Endothelial cell of umbilical vein (primary cell): ENCODE data around the gene PCNT. TPM values are rescaled to one million over a fixed set of nuclear protein-coding genes. Genes with fewer than 3 reads are reported as not detected.

ENCODE experiments used
- BruUV-seq: library from RNA; stranded (reverse); fragments of 400-500 nt; replicated peaks from 2 replicates; lab custom pipeline; 2021; lab: Mats Ljungman, UMichigan
- CTCF ChIA-PET: fragments of 300-600, 350-600 bp; sonication (Branson Sonifier 250); formaldehyde crosslinking; loops from one replicate; lab custom pipeline; 2021; ENCODE audit warnings: antibody characterized with exemption, inconsistent platforms; lab: Charles Lee
- POLR2A ChIA-PET: fragments of 300-600, 350-600 bp; sonication (Branson Sonifier 250); formaldehyde crosslinking; loops from one replicate; lab custom pipeline; 2021; ENCODE audit warnings: antibody characterized with exemption, inconsistent platforms; lab: Charles Lee
- DNase-seq: peaks from one replicate; pipeline ENCODE4 v3.0.0-alpha.2; 2011; ENCODE audit warnings: low read depth, low spot score
- FAIRE-seq: peaks from 2 replicates; lab custom pipeline; 2011; peaks lifted over from hg19 to GRCh38; lab: Jason Lieb, UNC
- H2AFZ ChIP-seq: 2 replicates; pipeline ENCODE4 v1.6.0; 2012; ENCODE audit warnings: low read depth, low read length, control low read depth, inconsistent platforms
- H3K27ac ChIP-seq: 2 replicates; pipeline ENCODE4 v1.5.1; 2011; ENCODE audit warnings: low read depth, mild to moderate bottlenecking, control low read depth, low read length, moderate library complexity; ENCODE audit not compliant: insufficient read depth
- H3K27me3 ChIP-seq, 2 experiments: 2 replicates each; pipeline versions ENCODE4 v1.6.0 to v1.6.1; 2011; ENCODE audit warnings: low read length in 2 of 2, mixed read lengths in 1 of 2; ENCODE audit not compliant: control insufficient read depth in 2 of 2, insufficient read depth in 2 of 2
- H3K36me3 ChIP-seq, 2 experiments: 2 replicates in 1 of 2; 3 replicates in 1 of 2; pipeline ENCODE4 v1.5.1; 2011; ENCODE audit warnings: low read length in 2 of 2, mild to moderate bottlenecking in 1 of 2, moderate library complexity in 1 of 2; ENCODE audit not compliant: control insufficient read depth in 2 of 2, insufficient read depth in 2 of 2; ENCODE audit errors: extremely low read depth in 1 of 2
- H3K4me1 ChIP-seq: 3 replicates; pipeline ENCODE4 v1.5.1; 2011; ENCODE audit warnings: mild to moderate bottlenecking, low read length; ENCODE audit not compliant: control insufficient read depth, insufficient read depth; ENCODE audit errors: extremely low read depth
- H3K4me2 ChIP-seq: 2 replicates; pipeline ENCODE4 v1.6.1; 2011; ENCODE audit warnings: low read length, control low read depth, mixed read lengths; ENCODE audit not compliant: insufficient read depth
- H3K4me3 ChIP-seq, 3 experiments: fragments of 200-600 bp in 1 of 3; sonication (generic), shearing (Covaris generic) in 1 of 3; replicated peaks in 1 of 3; 2 replicates each; pipeline ENCODE4 v1.5.1; 2011 to 2016; ENCODE audit warnings: control low read depth in 3 of 3, low read length in 3 of 3, mild to moderate bottlenecking in 2 of 3, inconsistent platforms in 1 of 3, low read depth in 1 of 3, moderate library complexity in 1 of 3; ENCODE audit not compliant: insufficient read depth in 1 of 3
- H3K79me2 ChIP-seq: 2 replicates; pipeline ENCODE4 v1.6.0; 2012; ENCODE audit warnings: low read length, inconsistent platforms; ENCODE audit not compliant: control insufficient read depth, insufficient read depth
- H3K9ac ChIP-seq: replicated peaks from 2 replicates; pipeline ENCODE3; 2011; ENCODE audit warnings: low read length, control low read depth; ENCODE audit not compliant: insufficient read depth; ENCODE audit errors: extremely low read depth
- H3K9me1 ChIP-seq: replicated peaks from 3 replicates; pipeline ENCODE4 v1.6.0; 2011; ENCODE audit warnings: mild to moderate bottlenecking, low read length; ENCODE audit not compliant: control insufficient read depth, insufficient read depth; ENCODE audit errors: extremely low read depth
- H3K9me3 ChIP-seq: replicated peaks from 2 replicates; pipeline ENCODE4 v1.5.1; 2012; ENCODE audit warnings: low read length, inconsistent platforms; ENCODE audit not compliant: control insufficient read depth, insufficient read depth
- H4K20me1 ChIP-seq: replicated peaks from 2 replicates; pipeline ENCODE3; 2011; ENCODE audit warnings: mild to moderate bottlenecking, low read length; ENCODE audit not compliant: control insufficient read depth, insufficient read depth; ENCODE audit errors: extremely low read depth
- EZH2 ChIP-seq: IDR thresholded peaks from 2 replicates; pipeline ENCODE4 v1.6.1; 2012; ENCODE audit warnings: borderline replicate concordance, low read depth, mild to moderate bottlenecking, moderate library complexity, low read length, inconsistent platforms; ENCODE audit not compliant: severe bottlenecking
- FOS ChIP-seq: IDR thresholded peaks from 2 replicates; pipeline ENCODE4 v1.6.1; 2011; ENCODE audit warnings: mild to moderate bottlenecking, low read length, moderate library complexity, borderline replicate concordance; ENCODE audit not compliant: insufficient read depth
- GATA2 ChIP-seq: IDR thresholded peaks from 2 replicates; pipeline ENCODE4 v1.7.0; 2011; ENCODE audit warnings: low read depth, mild to moderate bottlenecking, moderate library complexity, mixed read lengths, low read length; ENCODE audit not compliant: insufficient read length, insufficient read depth
- JUN ChIP-seq: IDR thresholded peaks from 2 replicates; pipeline ENCODE4 v1.6.1; 2011; ENCODE audit warnings: borderline replicate concordance, low read depth; ENCODE audit not compliant: insufficient read length, insufficient read depth
- MYC ChIP-seq: IDR thresholded peaks from one replicate; pipeline ENCODE4 v1.6.1; 2011; ENCODE audit warnings: mild to moderate bottlenecking, low read depth, low read length
- POLR2A ChIP-seq: IDR thresholded peaks from 2 replicates; pipeline ENCODE4 v1.6.1; 2012; ENCODE audit warnings: low read depth, mild to moderate bottlenecking, control low read depth, low read length
- POLR2AphosphoS5 ChIP-seq: IDR thresholded peaks from 2 replicates; pipeline ENCODE4 v1.6.1; 2012; ENCODE audit warnings: low read depth, mild to moderate bottlenecking, control low read depth, low read length, moderate library complexity; ENCODE audit not compliant: insufficient read depth
- dilution Hi-C: fragments of 300-500 bp; cut with MboI; formaldehyde crosslinking; loops from one replicate; pipeline ENCODE4 v1.15.0; 2019; ENCODE audit warnings: low sequenced_read_pairs; ENCODE audit not compliant: extremely low pct_ligation_motif_present
- intact Hi-C: fragments of 100-400 bp; cut with micrococcal nuclease; formaldehyde crosslinking; loops from one replicate; pipeline ENCODE4 v1.10.0; 2022
- polyA plus RNA-seq, 4 experiments: library from polyadenylated mRNA; depleted of rRNA in 3 of 4; stranded (reverse) in 3 of 4; unstranded in 1 of 4; fragments of >200 nt; gene quantifications; 2 replicates each; pipeline versions ENCODE4 v1.2.1 to v1.2.3, GENCODE V29; 2011 to 2012; ENCODE audit warnings: missing spikeins in 1 of 4
- total RNA-seq: library from RNA; stranded (reverse); gene quantifications from 2 replicates; pipeline ENCODE4 v1.2.3, GENCODE V29; 2021

The PCNT gene
- total and polyA plus RNA-seq, 2 donors (not counting 3 experiments of a cell fraction or from before 2014, with no cell fraction given): 9.6 to 49.5 TPM

DNA sequence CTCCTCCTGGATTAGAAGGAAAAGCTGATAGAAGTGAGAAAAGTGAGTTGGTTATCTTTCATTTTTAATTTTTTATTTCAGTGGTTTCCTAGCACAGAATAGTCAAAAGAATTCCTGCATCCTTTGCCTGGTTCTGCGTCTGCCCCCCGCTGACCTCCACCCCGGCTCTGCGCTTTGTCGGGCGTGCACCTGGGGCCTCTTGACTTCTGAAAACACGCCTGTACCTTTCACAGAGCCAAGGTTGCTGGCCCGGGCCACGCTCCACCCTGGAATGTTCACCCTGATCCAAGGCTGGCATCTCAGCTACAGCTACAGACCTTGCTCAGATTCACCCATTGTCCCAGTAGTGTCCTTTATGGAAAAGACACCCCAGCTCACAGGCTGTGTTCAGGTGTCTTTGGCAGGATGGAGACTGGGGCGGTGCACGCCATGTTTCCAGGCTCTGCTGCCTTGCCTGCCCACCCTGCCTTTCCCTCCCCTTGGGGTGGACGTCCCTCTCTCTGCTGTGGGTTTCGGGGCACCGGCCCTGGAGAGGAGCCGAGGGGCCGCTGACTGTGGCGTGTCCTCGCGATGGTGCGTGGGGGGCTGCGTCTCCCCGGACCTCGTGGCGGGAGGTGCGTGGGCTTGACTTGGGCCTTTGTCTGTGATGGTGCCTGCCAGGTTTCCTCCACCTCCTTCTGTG, 94.5 kb downstream of the PCNT start:
- Histone ChIP-seq H3K4me3 (no peak overlapping the region), H3K27me3 (no peaks in the 10 kb centered on the region), H3K4me2 (no peak overlapping the region), H3K9me1 (no peaks in the 10 kb centered on the region), H3K36me3 (peaks cover 8 to 15% of the 10 kb centered on the region in 2 experiments), H3K4me1 (no peaks in the 10 kb centered on the region), H3K9ac (no peak overlapping the region), H3K79me2 (no peaks in the 10 kb centered on the region), H3K27ac (no peak overlapping the region), H3K9me3 (no peaks in the 10 kb centered on the region), H4K20me1 (no peaks in the 10 kb centered on the region), H2AFZ (no peak overlapping the region)
- no peak for FAIRE-seq
- dilution Hi-C loops: no loop called here
- TF ChIP-seq EZH2 (no peak), JUN (no peak), POLR2A (no peak), GATA2 (no peak)
- intact Hi-C loops: no loop called here
- CTCF ChIA-PET: no interaction called here
- POLR2A ChIA-PET: no interaction called here
- DNase-seq: no peak
- BruUV-seq: no TSS peak

DNA sequence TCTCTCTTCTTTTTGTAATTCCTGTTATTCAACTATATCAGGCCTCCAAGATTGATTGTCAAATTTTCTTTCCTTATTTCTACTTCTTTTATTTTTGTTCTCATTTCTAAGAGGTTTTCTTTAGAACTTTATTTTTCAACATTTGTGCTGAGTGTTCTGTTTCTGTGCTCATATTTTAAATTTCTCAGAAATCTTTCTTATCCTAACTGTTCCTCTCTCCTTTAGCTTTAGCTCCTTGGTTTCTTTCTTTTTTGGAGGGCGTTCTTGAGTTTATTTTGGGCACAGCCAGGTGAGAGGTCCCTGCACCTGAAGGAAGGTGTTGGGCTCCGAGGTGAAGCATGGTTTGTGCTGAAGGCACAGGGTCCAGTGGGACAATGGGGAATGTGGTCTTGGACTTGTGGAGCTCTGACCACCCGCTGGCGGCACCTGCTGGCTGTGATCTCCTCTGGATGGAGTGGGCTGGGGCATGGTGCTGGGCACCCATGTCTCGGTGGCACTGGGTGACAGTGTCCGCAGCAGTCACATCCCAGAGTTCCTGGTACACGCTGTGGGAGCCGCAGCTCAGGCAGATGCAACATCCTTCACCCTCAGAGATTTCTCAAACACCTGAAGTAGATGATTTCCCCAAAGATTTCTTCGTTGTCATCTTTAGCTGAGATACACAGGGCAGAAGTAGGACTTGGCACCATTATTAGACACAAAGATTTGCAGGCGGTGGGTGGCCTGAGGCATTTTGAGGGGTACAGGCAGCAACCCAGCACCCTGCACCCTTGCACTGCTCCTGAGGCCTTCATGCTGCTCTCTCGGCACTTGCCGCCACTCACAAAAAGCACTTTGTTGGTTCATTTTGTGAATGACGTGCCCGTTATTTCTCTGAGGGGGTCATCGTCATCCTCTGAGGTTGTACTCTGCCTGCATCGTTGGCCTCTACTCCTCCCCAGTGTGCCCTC, 96.6 kb downstream of the PCNT start:
- TF ChIP-seq GATA2 (no peak), MYC (no peak), EZH2 (no peak), POLR2A (no peak), POLR2AphosphoS5 (no peak), FOS (no peak)
- H2AFZ ChIP-seq: no peak overlapping the region
- H4K20me1 ChIP-seq: no peaks in the 10 kb centered on the region
- H3K4me1 ChIP-seq: no peaks in the 10 kb centered on the region
- no peak overlapping the region for H3K4me3 ChIP-seq
- dilution Hi-C loops: no loop called here
- H3K27me3 ChIP-seq: no peaks in the 10 kb centered on the region
- no peaks in the 10 kb centered on the region for H3K9me1 ChIP-seq
- DNase-seq (no peak), FAIRE-seq (no peak)
- intact Hi-C loops: no loop called here
- H3K9ac ChIP-seq: no peak overlapping the region
- H3K79me2 ChIP-seq: no peaks in the 10 kb centered on the region
- ChIA-PET POLR2A (no interaction called here), CTCF (interaction anchor here (1.2 kb wide), 2 partner anchors 219 to 277 kb away, joined by 3 to 6 read pairs; no protein-coding TSS in a partner anchor)
- BruUV-seq: no TSS peak
- peaks cover 8 to 15% of the 10 kb centered on the region in 2 experiments for H3K36me3 ChIP-seq
- no peaks in the 10 kb centered on the region for H3K9me3 ChIP-seq
- no peak overlapping the region for H3K27ac ChIP-seq
- H3K4me2 ChIP-seq: no peak overlapping the region
